ENCODE measurements around the gene SIAH3.

DNA sequence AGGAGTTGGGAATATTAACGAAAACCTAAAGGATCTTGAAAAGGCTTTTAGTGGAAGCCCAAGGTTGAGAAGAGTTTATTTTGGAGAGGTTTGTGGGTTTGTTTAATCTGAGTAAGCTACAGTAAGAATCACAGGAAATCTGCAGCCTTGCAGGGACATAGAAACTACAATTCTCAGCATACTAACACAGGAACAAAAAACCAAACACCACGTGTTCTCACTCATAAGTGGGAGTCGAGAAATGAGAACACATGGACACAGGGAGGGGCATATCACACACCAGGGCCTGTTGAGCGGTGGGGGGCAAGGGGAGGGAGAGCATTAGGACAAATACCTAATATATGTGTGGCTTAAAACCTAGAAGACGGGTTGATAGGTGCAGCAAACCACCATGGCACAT lies 8.7 kb upstream of the SIAH3 start:
- TF ChIP-seq CTCF (IDR thresholded peaks at IDR 0.05) (no peak), EP300 (IDR thresholded peaks at IDR 0.05; ENCODE audit: low read depth) (no peak), POLR2A (IDR thresholded peaks at IDR 0.05) (no peak)

Measured in transverse colon (tissue), 3 donors.